Breast epithelium (tissue), 4 donors: ENCODE measurements around the gene KCNMB1. TPM values are rescaled to one million over a fixed set of nuclear protein-coding genes. Genes with fewer than 3 reads are reported as not detected.

Source experiments
- DNase-seq, 2 donors: peaks; one replicate each; pipeline ENCODE4 v3.0.0-alpha.2; 2019; ENCODE audit warnings: low spot score in 2 of 2
- H3K27ac ChIP-seq, 2 donors: fragments of 200-600 bp; sonication (generic) in 1 of 2; one replicate each; pipeline ENCODE4 v1.5.1; 2016 to 2019; ENCODE audit warnings: mild to moderate bottlenecking in 1 of 2
- H3K27me3 ChIP-seq, 2 donors: fragments of 200-600 bp; sonication (generic) in 1 of 2; one replicate each; pipeline versions ENCODE4 v1.5.1 to v1.6.0; 2017 to 2019; ENCODE audit warnings: control low read depth in 1 of 2, mild to moderate bottlenecking in 1 of 2
- H3K36me3 ChIP-seq: fragments of 200-600 bp; one replicate; pipeline ENCODE4 v1.5.1; 2019
- H3K4me1 ChIP-seq, 2 donors: fragments of 200-600 bp; sonication (generic); one replicate each; pipeline ENCODE4 v1.5.1; 2016 to 2019; ENCODE audit warnings: control low read depth in 1 of 2
- H3K4me3 ChIP-seq, 3 donors: fragments of 200-600 bp; sonication (generic); 1 replicate in 2 of 3; 2 replicates in 1 of 3; pipeline ENCODE4 v1.5.1; 2016 to 2019; ENCODE audit warnings: mild to moderate bottlenecking in 3 of 3, moderate library complexity in 2 of 3
- H3K9me3 ChIP-seq, 2 donors: fragments of 200-600 bp; sonication (generic) in 1 of 2; one replicate each; pipeline ENCODE4 v1.5.1; 2016 to 2019; ENCODE audit warnings: control low read depth in 1 of 2
- POLR2A ChIP-seq: fragments of 450-650 bp; IDR thresholded peaks from one replicate; pipeline ENCODE4 v1.6.1; 2016; ENCODE audit warnings: antibody characterized with exemption, mild to moderate bottlenecking, moderate library complexity
- POLR2AphosphoS5 ChIP-seq, 3 donors: sonication (generic); formaldehyde crosslinking; IDR thresholded peaks; one replicate each; pipeline ENCODE4 v1.6.1; 2017; ENCODE audit warnings: antibody characterized with exemption in 3 of 3
- intact Hi-C: fragments of 100-400 bp; cut with DNase I; formaldehyde crosslinking; loops from one replicate; pipeline ENCODE4 v1.15.1; 2023; ENCODE audit warnings: low total_unique reads
- total RNA-seq, 3 donors: library from RNA; depleted of rRNA; stranded (reverse); fragments of >200 nt; gene quantifications; one replicate each; pipeline ENCODE4 v1.1.0, GENCODE V29; 2016
- TF ChIP-seq, protein P1 (sequence below), 3 donors: fragments of 450-650 bp; IDR thresholded peaks; one replicate each; pipeline ENCODE4 v1.5.1; 2016 to 2017; ENCODE audit warnings: antibody characterized with exemption in 3 of 3, mild to moderate bottlenecking in 3 of 3, moderate library complexity in 3 of 3

KCNMB1 gene
- total RNA-seq, 3 donors from 2014 or later, result 0.16 to 6.6 (median 5.1) TPM

- intact Hi-C loops, result loop anchor here (10.0 kb wide), 1 partner anchor 186 kb away; no protein-coding TSS in a partner anchor
- no peak for TF ChIP-seq POLR2AphosphoS5 (IDR thresholded peaks at IDR 0.05)
- no peak for TF ChIP-seq POLR2A
- TF ChIP-seq, protein P1, sequence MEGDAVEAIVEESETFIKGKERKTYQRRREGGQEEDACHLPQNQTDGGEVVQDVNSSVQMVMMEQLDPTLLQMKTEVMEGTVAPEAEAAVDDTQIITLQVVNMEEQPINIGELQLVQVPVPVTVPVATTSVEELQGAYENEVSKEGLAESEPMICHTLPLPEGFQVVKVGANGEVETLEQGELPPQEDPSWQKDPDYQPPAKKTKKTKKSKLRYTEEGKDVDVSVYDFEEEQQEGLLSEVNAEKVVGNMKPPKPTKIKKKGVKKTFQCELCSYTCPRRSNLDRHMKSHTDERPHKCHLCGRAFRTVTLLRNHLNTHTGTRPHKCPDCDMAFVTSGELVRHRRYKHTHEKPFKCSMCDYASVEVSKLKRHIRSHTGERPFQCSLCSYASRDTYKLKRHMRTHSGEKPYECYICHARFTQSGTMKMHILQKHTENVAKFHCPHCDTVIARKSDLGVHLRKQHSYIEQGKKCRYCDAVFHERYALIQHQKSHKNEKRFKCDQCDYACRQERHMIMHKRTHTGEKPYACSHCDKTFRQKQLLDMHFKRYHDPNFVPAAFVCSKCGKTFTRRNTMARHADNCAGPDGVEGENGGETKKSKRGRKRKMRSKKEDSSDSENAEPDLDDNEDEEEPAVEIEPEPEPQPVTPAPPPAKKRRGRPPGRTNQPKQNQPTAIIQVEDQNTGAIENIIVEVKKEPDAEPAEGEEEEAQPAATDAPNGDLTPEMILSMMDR (IDR thresholded peaks at IDR 0.05), result no peak
- no peaks in the 10 kb centered on the region for H3K4me1 ChIP-seq
- H3K27ac ChIP-seq, result no peak overlapping the region
- no peaks in the 10 kb centered on the region for H3K27me3 ChIP-seq
- no peaks in the 10 kb centered on the region for H3K9me3 ChIP-seq
- H3K36me3 ChIP-seq, result no peaks in the 10 kb centered on the region
- no peak for DNase-seq
- H3K4me3 ChIP-seq, result no peak overlapping the region
Observed at GRCh38 chr5:170410401-170410800, 21.2 kb upstream of the KCNMB1 start.

- DNase-seq, result no peak
- no peak overlapping the region for H3K27ac ChIP-seq
- no peaks in the 10 kb centered on the region for H3K27me3 ChIP-seq
- no peaks in the 10 kb centered on the region for H3K4me1 ChIP-seq
- no peak overlapping the region for H3K4me3 ChIP-seq
- no peaks in the 10 kb centered on the region for H3K9me3 ChIP-seq
- H3K36me3 ChIP-seq, result no peaks in the 10 kb centered on the region
- intact Hi-C loops, result no loop called here
- TF ChIP-seq POLR2A (no peak), POLR2AphosphoS5 (IDR thresholded peaks at IDR 0.05) (no peak)
- TF ChIP-seq, protein P1 (IDR thresholded peaks at IDR 0.05), result no peak
Observed at GRCh38 chr5:170408877-170409660, 19.9 kb upstream of the KCNMB1 start.

- H3K4me1 ChIP-seq, result no peaks in the 10 kb centered on the region
- intact Hi-C loops, result no loop called here
- no peaks in the 10 kb centered on the region for H3K9me3 ChIP-seq
- H3K27ac ChIP-seq, result no peak overlapping the region
- H3K4me3 ChIP-seq, result no peak overlapping the region
- no peak for DNase-seq
- H3K36me3 ChIP-seq, result no peaks in the 10 kb centered on the region
- TF ChIP-seq POLR2A (no peak), POLR2AphosphoS5 (IDR thresholded peaks at IDR 0.05) (no peak)
- TF ChIP-seq, protein P1 (IDR thresholded peaks at IDR 0.05), result no peak
- H3K27me3 ChIP-seq, result no peaks in the 10 kb centered on the region
Observed at GRCh38 chr5:170408226-170408625, 19.1 kb upstream of the KCNMB1 start.

DNA sequence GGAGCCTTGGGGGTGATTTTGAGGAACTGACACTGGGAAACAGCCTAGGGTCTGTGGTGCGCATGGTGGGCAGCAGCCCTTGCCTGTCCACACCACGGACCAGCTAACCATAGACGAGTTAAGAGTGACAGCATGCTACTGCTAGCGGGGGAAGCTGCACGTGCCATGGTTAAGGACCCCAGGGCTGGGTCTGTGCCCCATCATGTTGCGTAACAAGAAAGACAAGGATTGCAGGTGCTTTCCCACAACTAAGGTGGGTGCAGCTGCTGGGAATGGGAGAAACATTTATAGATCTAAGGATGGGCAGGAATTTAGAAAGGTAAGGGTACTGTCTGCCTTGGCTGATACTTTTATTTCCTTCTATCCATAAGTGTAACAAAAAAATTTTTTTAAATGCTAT lies 17.9 kb upstream of the KCNMB1 start:
- intact Hi-C loops, result no loop called here
- no peak for DNase-seq

GRCh38 chr5:170405817-170406216 lies 16.6 kb upstream of the KCNMB1 start:
- Histone ChIP-seq H3K27ac (no peak overlapping the region), H3K27me3 (no peaks in the 10 kb centered on the region), H3K36me3 (no peaks in the 10 kb centered on the region), H3K9me3 (peaks cover 0 to 3% of the 10 kb centered on the region in 2 donors), H3K4me3 (no peak overlapping the region), H3K4me1 (no peaks in the 10 kb centered on the region)
- intact Hi-C loops, result no loop called here
- no peak for DNase-seq
- TF ChIP-seq, protein P1 (IDR thresholded peaks at IDR 0.05), result no peak
- TF ChIP-seq POLR2AphosphoS5 (IDR thresholded peaks at IDR 0.05) (no peak), POLR2A (no peak)

More for the DNA sequence above, 17.9 kb upstream of the KCNMB1 start:
- Histone ChIP-seq H3K9me3 (no peaks in the 10 kb centered on the region), H3K36me3 (no peaks in the 10 kb centered on the region), H3K4me1 (no peaks in the 10 kb centered on the region), H3K27ac (no peak overlapping the region), H3K27me3 (no peaks in the 10 kb centered on the region), H3K4me3 (no peak overlapping the region)
- TF ChIP-seq, protein P1 (IDR thresholded peaks at IDR 0.05), result no peak
- TF ChIP-seq POLR2AphosphoS5 (IDR thresholded peaks at IDR 0.05), result no peak
- no peak for TF ChIP-seq POLR2A
